ENCODE data around the gene MTHFD1. TPM values are rescaled to one million over a fixed set of nuclear protein-coding genes. Genes with fewer than 3 reads are reported as not detected.

The MTHFD1 gene
- total and polyA plus RNA-seq, 2 donors (not counting 3 experiments of a cell fraction or from before 2014, with no cell fraction given) = 26.3 to 114 TPM

- H3K9ac ChIP-seq (replicated peaks; ENCODE audit: extremely low read depth, insufficient read depth, low read length) = no peak overlapping the region
- ChIA-PET POLR2A (interaction anchor here (0.8 kb wide), 1 partner anchor 121 kb away, joined by 4 read pairs; the partner anchor contains the start of gene MTHFD1), CTCF (interaction anchor here (3.0 kb wide), 1 partner anchor 12 kb away, joined by 25 read pairs; no protein-coding TSS in a partner anchor)
- no peak overlapping the region for H3K4me2 ChIP-seq (ENCODE audit: insufficient read depth, low read length)
- no peaks in the 10 kb centered on the region for H3K27me3 ChIP-seq (ENCODE audit: control insufficient read depth in 2 of 2, insufficient read depth in 2 of 2, low read length in 2 of 2)
- no peaks in the 10 kb centered on the region for H3K9me3 ChIP-seq (replicated peaks; ENCODE audit: control insufficient read depth, insufficient read depth, low read length)
- DNase-seq (ENCODE audit: low read depth, low spot score) (no peak), FAIRE-seq (no peak)
- H4K20me1 ChIP-seq (replicated peaks; ENCODE audit: control insufficient read depth, extremely low read depth, insufficient read depth, low read length) = peaks cover 23% of the 10 kb centered on the region
- dilution Hi-C loops (cut with MboI; ENCODE audit: extremely low pct_ligation_motif_present, low sequenced_read_pairs) = no loop called here
- no peaks in the 10 kb centered on the region for H3K36me3 ChIP-seq (ENCODE audit: control insufficient read depth in 2 of 2, extremely low read depth in 1 of 2, insufficient read depth in 2 of 2, low read length in 2 of 2)
- H3K9me1 ChIP-seq (replicated peaks; ENCODE audit: control insufficient read depth, extremely low read depth, insufficient read depth, low read length) = no peaks in the 10 kb centered on the region
- TF ChIP-seq EZH2 (IDR thresholded peaks at IDR 0.05; ENCODE audit: borderline replicate concordance, low read depth, low read length, severe bottlenecking) (no peak), GATA2 (IDR thresholded peaks at IDR 0.05; ENCODE audit: insufficient read depth, insufficient read length, low read depth, low read length) (no peak), FOS (IDR thresholded peaks at IDR 0.05; ENCODE audit: borderline replicate concordance, insufficient read depth, low read length) (no peak), MAX (IDR thresholded peaks at IDR 0.05; ENCODE audit: insufficient read depth, insufficient read length) (no peak), MYC (IDR thresholded peaks at IDR 0.05; ENCODE audit: low read depth, low read length) (no peak), POLR2AphosphoS5 (IDR thresholded peaks at IDR 0.05; ENCODE audit: insufficient read depth, low read depth, low read length) (no peak), POLR2A (IDR thresholded peaks at IDR 0.05; ENCODE audit: low read depth, low read length) (no peak), JUN (IDR thresholded peaks at IDR 0.05; ENCODE audit: borderline replicate concordance, insufficient read depth, insufficient read length, low read depth) (no peak)
- no peak overlapping the region for H3K4me3 ChIP-seq (replicated peaks in 1 of 3; ENCODE audit: insufficient read depth in 1 of 3, low read depth in 1 of 3, low read length in 3 of 3)
- intact Hi-C loops (cut with micrococcal nuclease) = loop anchor here (10.0 kb wide), 1 partner anchor 864 kb away; the partner anchor contains the start of gene WDR89
- no TSS peak for BruUV-seq (replicated peaks)
- peaks cover 25% of the 10 kb centered on the region for H3K4me1 ChIP-seq (ENCODE audit: control insufficient read depth, extremely low read depth, insufficient read depth, low read length)
- H3K79me2 ChIP-seq (ENCODE audit: control insufficient read depth, insufficient read depth, low read length) = peaks cover 82% of the 10 kb centered on the region
- no peak overlapping the region for H2AFZ ChIP-seq (ENCODE audit: low read depth, low read length)
- H3K27ac ChIP-seq (ENCODE audit: insufficient read depth, low read depth, low read length) = no peak overlapping the region
Measured at GRCh38 chr14:64509036-64509435, 120.9 kb downstream of the MTHFD1 start.

Small RNA genes lying within 50 kb of the gene (small RNA-seq; reads per million reads assigned to genes)
- not detected for gene AL161756.2 (ENCODE audit: insufficient read depth, insufficient read length, low read depth, low replicate concordance)

Other genes with a start within 250 kb of the MTHFD1 start
- gene ESR2, start 94.0 kb upstream of the MTHFD1 start, total RNA-seq = 0.58 TPM in 1 of 2 replicates, not detected in the other
- gene ESR2, start 94.0 kb upstream of the MTHFD1 start, polyA plus RNA-seq = 0.08 and 0.10 TPM in 2 replicates
- gene AKAP5, start 77.1 kb downstream of the MTHFD1 start, total RNA-seq = 0.75 and 1.1 TPM in 2 replicates
- gene AKAP5, start 77.1 kb downstream of the MTHFD1 start, polyA plus RNA-seq = 0.06 and 0.10 TPM in 2 replicates
- 6.4 and 7.7 TPM in 2 replicates for gene ZBTB25, start 115.5 kb downstream of the MTHFD1 start, total RNA-seq
- 3.2 and 3.7 TPM in 2 replicates for gene ZBTB25, start 115.5 kb downstream of the MTHFD1 start, polyA plus RNA-seq
- gene ZBTB1, start 116.4 kb downstream of the MTHFD1 start, total RNA-seq = 32.2 and 32.5 TPM in 2 replicates
- gene ZBTB1, start 116.4 kb downstream of the MTHFD1 start, polyA plus RNA-seq = 9.7 and 12.4 TPM in 2 replicates
- gene HSPA2, start 152.4 kb downstream of the MTHFD1 start, total RNA-seq = 8.2 and 11.4 TPM in 2 replicates
- 5.3 and 5.6 TPM in 2 replicates for gene HSPA2, start 152.4 kb downstream of the MTHFD1 start, polyA plus RNA-seq
- gene PPP1R36, start 161.6 kb downstream of the MTHFD1 start, total RNA-seq = 0.51 and 0.60 TPM in 2 replicates
- 0.28 TPM in 1 of 2 replicates, not detected in the other for gene PPP1R36, start 161.6 kb downstream of the MTHFD1 start, polyA plus RNA-seq

Measured in endothelial cell of umbilical vein (primary cell).